Activated CD8-positive, alpha-beta T cell treated with anti-CD3 and anti-CD28 coated beads, Interleukin-2, amount 10 ng/mL, durations not matched to agents 7 days and 5 days (primary cell): ENCODE measurements around the gene TTC23. TPM values are rescaled to one million over a fixed set of nuclear protein-coding genes. Genes with fewer than 3 reads are reported as not detected.
A peak's percentile ranks its signal among the peaks of the same experiment; 100 is the strongest.
"Not testable (repeated sequence)": the region's sequence is repeated elsewhere in the genome, so short reads cannot be mapped to it uniquely, and the experiment has no call there.

Experiments
- ATAC-seq: fragments of 150-1000 bp; cut with Tn5 transposase; one replicate; pipeline ENCODE4 v1.10.0; 2021; ENCODE audit warnings: moderate library complexity
- CTCF ChIA-PET: fragments of 350-600 bp; sonication (Branson Sonifier 250); formaldehyde crosslinking; loops from one replicate; lab custom pipeline; 2021; ENCODE audit warnings: antibody characterized with exemption; lab: Charles Lee
- POLR2A ChIA-PET: fragments of 350-600 bp; sonication (Branson Sonifier 250); formaldehyde crosslinking; loops from one replicate; lab custom pipeline; 2021; ENCODE audit warnings: antibody characterized with exemption; lab: Charles Lee
- DNase-seq: peaks from one replicate; pipeline ENCODE4 v3.0.0-alpha.2; 2020
- H3K27ac Mint-ChIP-seq: one replicate; pipeline ENCODE4 v1.8.0; 2021; ENCODE audit warnings: mild to moderate bottlenecking, mixed read lengths
- H3K27me3 Mint-ChIP-seq: one replicate; pipeline ENCODE4 v1.8.0; 2021; ENCODE audit warnings: low read depth, mixed read lengths
- H3K36me3 Mint-ChIP-seq: one replicate; pipeline ENCODE4 v1.8.0; 2021; ENCODE audit warnings: low read depth, mixed read lengths
- H3K4me1 Mint-ChIP-seq: one replicate; pipeline ENCODE4 v1.8.0; 2021; ENCODE audit warnings: low read depth, mixed read lengths
- H3K4me3 Mint-ChIP-seq: one replicate; pipeline ENCODE4 v1.8.0; 2021; ENCODE audit warnings: mild to moderate bottlenecking, mixed read lengths
- H3K9me3 Mint-ChIP-seq: one replicate; pipeline ENCODE4 v1.8.0; 2022; ENCODE audit warnings: mixed read lengths; ENCODE audit not compliant: insufficient read depth
- total RNA-seq, 2 experiments: library from RNA; stranded (reverse); gene quantifications; one replicate each; pipeline ENCODE4 v1.2.3, GENCODE V29; 2021

Gene TTC23
- total RNA-seq, 2 experiments from 2014 or later: 0.65 to 0.82 TPM

DNA sequence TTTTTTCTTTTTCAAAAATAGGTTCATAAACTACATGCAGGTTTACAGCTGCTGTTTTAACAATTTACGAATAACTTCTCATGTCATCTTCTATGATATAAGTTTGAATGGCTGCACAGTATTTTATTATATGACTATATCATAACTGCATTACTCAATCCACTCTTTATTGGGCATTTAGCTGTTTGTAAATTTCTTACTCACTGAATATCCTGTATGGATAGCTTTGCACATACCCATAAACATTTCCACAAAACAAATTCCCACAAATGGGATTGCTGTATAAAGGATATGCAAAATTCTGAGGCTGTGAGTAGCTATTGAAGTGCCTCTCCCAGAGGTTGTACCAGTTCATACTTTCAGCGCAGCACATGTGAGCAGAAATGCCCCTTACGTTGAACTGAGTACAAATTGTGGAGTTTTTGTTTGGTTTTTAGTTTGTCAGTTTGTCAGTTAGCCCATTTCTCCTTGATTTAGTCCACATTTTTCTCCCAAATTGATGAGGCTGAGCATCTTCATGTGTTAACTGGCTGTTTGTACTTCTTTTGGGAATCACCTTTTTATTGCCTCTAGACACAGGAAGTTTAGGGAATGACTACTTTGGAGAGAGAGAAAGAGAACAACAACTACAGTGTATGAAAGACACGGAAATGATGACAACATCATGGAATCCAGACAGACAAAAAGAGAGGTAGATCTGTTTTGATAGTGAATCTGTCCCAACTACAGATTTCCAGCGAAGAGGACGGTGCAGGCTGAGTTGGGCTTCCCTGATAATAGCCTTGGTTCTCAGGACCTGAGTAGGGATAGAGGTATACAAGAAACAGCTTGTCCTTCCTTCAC lies 24.8 kb downstream of the TTC23 start:
- DNase-seq: no peak
- no peak for ATAC-seq
- Mint-ChIP-seq H3K4me1 (no peaks in the 10 kb centered on the region), H3K27me3 (peaks cover 4% of the 10 kb centered on the region), H3K4me3 (no peak overlapping the region), H3K9me3 (no peaks in the 10 kb centered on the region), H3K27ac (no peak overlapping the region), H3K36me3 (no peaks in the 10 kb centered on the region)
- POLR2A ChIA-PET: no interaction called here
- CTCF ChIA-PET: interaction anchor here (2.2 kb wide), 1 partner anchor 11 kb away, joined by 8 read pairs; no protein-coding TSS in a partner anchor

DNA sequence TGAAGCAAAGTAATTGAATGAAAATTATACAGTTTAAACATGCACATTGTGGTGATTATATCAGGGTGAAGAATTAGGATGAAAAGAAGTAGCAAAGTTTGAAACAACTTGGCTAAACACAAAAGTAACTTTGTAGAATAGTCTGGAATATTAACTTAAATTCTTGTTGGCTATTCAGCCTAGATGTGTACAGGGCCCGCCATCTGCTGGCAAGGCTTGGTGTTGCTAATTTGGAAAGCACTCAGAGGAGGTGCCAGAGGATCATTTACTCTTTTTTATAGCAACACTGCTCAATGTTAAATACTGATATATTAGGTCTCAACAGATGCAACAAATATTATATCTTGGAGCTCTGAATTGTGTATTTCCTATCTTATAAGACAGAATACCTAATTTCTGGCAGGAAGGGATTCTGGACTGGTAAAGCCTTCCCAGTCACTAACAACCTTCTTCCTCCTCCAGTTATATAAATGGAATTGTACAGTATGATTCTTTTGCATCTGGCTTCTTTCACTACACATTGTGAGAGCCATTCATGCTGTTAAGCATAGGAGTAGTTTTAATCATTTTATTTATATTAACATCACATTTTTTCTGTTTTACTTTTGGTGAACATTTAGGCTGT lies 36.1 kb downstream of the TTC23 start:
- POLR2A ChIA-PET: no interaction called here

GRCh38 chr15:99212406-99212805 lies 37.0 kb downstream of the TTC23 start:
- H3K4me1 Mint-ChIP-seq: no peaks in the 10 kb centered on the region
- H3K9me3 Mint-ChIP-seq: no peaks in the 10 kb centered on the region
- ChIA-PET POLR2A (no interaction called here), CTCF (interaction anchor here (1.4 to 1.9 kb wide), 3 partner anchors 11 to 114 kb away, joined by 7 to 9 read pairs (median 8); partner anchors contain the start of gene SYNM)
- H3K27me3 Mint-ChIP-seq: peaks cover 4% of the 10 kb centered on the region
- ATAC-seq: no peak
- H3K4me3 Mint-ChIP-seq: no peak overlapping the region
- H3K36me3 Mint-ChIP-seq: no peaks in the 10 kb centered on the region
- DNase-seq: no peak
- H3K27ac Mint-ChIP-seq: no peak overlapping the region

More for the DNA sequence above, 36.1 kb downstream of the TTC23 start:
- DNase-seq: peak; percentile 75
- CTCF ChIA-PET: interaction anchor here (1.0 to 1.9 kb wide), 7 partner anchors 10 to 125 kb away, joined by 3 to 9 read pairs (median 6); partner anchors contain the start of gene SYNM
- Mint-ChIP-seq H3K27ac (no peak overlapping the region), H3K36me3 (no peaks in the 10 kb centered on the region), H3K4me1 (no peaks in the 10 kb centered on the region), H3K4me3 (no peak overlapping the region), H3K9me3 (no peaks in the 10 kb centered on the region), H3K27me3 (peaks cover 4% of the 10 kb centered on the region)
- peak; percentile 84 for ATAC-seq

- peaks cover 4% of the 10 kb centered on the region for H3K27me3 Mint-ChIP-seq
- no peaks in the 10 kb centered on the region for H3K36me3 Mint-ChIP-seq
- H3K4me1 Mint-ChIP-seq: no peaks in the 10 kb centered on the region
- DNase-seq (no peak), ATAC-seq (no peak)
- no peak overlapping the region for H3K27ac Mint-ChIP-seq
- CTCF ChIA-PET: no interaction called here
- POLR2A ChIA-PET: interaction anchor here (0.8 kb wide), 1 partner anchor 9 kb away, joined by 3 read pairs; no protein-coding TSS in a partner anchor
- H3K4me3 Mint-ChIP-seq: no peak overlapping the region
- H3K9me3 Mint-ChIP-seq: no peaks in the 10 kb centered on the region
These were observed 37.5 kb downstream of the TTC23 start for GRCh38 chr15:99211926-99212325.

- ATAC-seq (no peak), DNase-seq (no peak)
- POLR2A ChIA-PET: no interaction called here
- CTCF ChIA-PET: interaction anchor here (0.7 to 1.6 kb wide), 3 partner anchors 50 to 108 kb away, joined by 3 to 5 read pairs (median 3); partner anchors contain the start of gene SYNM
- Mint-ChIP-seq H3K4me1 (no peaks in the 10 kb centered on the region), H3K36me3 (no peaks in the 10 kb centered on the region), H3K9me3 (no peaks in the 10 kb centered on the region), H3K27ac (no peak overlapping the region), H3K27me3 (peaks cover 9% of the 10 kb centered on the region), H3K4me3 (no peak overlapping the region)
These were observed 39.0 kb downstream of the TTC23 start for GRCh38 chr15:99210334-99210733.

DNA sequence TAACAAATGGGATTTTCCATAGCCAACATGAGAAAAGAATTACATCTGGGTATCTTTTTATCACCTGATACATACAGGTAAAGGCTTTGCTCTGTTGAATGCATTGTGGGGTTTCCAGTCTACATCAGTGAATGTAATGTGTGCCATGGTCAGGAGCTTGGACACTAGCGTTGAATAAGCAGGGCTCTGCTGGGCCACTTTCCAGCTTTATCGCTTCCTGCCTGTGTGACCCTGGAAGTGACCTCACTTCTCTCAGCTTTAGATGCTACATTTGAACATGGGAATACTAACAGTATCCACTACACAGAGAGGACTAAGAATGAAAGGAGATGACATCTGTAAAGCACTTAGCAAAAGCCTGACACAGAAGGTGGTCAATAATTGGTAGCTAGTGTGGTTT lies 40.1 kb downstream of the TTC23 start:
- Mint-ChIP-seq H3K27me3 (peaks cover 13% of the 10 kb centered on the region), H3K9me3 (no peaks in the 10 kb centered on the region), H3K27ac (no peak overlapping the region), H3K36me3 (no peaks in the 10 kb centered on the region), H3K4me1 (no peaks in the 10 kb centered on the region), H3K4me3 (no peak overlapping the region)
- DNase-seq (no peak), ATAC-seq (no peak)
- POLR2A ChIA-PET: no interaction called here
- CTCF ChIA-PET: interaction anchor here (1.3 to 1.5 kb wide), 2 partner anchors 104 to 108 kb away, joined by 6 read pairs; no protein-coding TSS in a partner anchor

DNA sequence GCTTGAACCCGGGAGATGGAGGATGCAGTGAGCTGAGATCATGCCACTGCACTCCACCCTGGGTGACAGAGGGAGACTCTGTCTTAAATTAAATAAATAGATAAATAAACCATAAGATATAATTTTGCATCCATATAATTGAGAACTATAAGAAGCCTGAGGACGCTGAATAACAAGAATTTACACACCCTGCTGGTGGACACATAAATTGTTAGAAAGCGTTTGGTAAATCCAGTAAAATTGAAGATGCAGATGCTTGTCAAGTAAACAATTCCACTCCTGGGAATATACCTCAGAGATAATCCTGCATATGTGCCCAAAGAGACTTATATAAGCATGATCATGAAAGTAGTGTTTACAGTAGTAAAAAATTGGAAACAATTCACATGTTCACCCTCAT lies 41.7 kb downstream of the TTC23 start:
- no peak overlapping the region for H3K4me3 Mint-ChIP-seq
- POLR2A ChIA-PET: no interaction called here
- no peak overlapping the region for H3K27ac Mint-ChIP-seq
- H3K9me3 Mint-ChIP-seq: no peaks in the 10 kb centered on the region
- peaks cover 24% of the 10 kb centered on the region for H3K27me3 Mint-ChIP-seq
- ATAC-seq (no peak), DNase-seq (no peak)
- H3K36me3 Mint-ChIP-seq: no peaks in the 10 kb centered on the region
- CTCF ChIA-PET: interaction anchor here (0.8 to 0.9 kb wide), 2 partner anchors 105 to 1391 kb away, joined by 3 read pairs; no protein-coding TSS in a partner anchor
- no peaks in the 10 kb centered on the region for H3K4me1 Mint-ChIP-seq

DNA sequence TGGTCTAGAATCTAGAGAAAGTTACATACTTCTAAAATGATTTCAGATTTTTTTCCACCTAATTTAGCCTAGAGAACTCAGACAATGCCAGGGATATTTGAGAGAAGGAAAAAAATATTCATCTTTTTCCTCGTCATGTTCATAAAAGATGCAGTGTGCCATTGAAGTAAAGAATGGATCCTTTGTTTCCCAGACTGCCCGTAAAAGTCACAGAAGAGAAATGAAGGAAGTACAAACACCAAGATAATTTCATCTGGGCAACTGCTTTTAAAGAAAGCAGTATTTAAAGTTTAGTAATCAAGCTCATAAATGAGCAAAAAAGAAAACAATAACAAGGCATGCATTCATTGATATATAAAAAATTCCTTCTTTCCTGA lies 47.2 kb downstream of the TTC23 start:
- no peaks in the 10 kb centered on the region for H3K9me3 Mint-ChIP-seq
- H3K4me3 Mint-ChIP-seq: no peak overlapping the region
- H3K4me1 Mint-ChIP-seq: no peaks in the 10 kb centered on the region
- no peak overlapping the region for H3K27ac Mint-ChIP-seq
- peaks cover 22% of the 10 kb centered on the region for H3K27me3 Mint-ChIP-seq
- no peaks in the 10 kb centered on the region for H3K36me3 Mint-ChIP-seq
- ChIA-PET CTCF (interaction anchor here (1.0 to 1.8 kb wide), 3 partner anchors 11 to 502 kb away, joined by 3 to 7 read pairs (median 6); partner anchors contain the start of gene SYNM), POLR2A (no interaction called here)
- no peak for DNase-seq
- ATAC-seq: no peak

- H3K27me3 Mint-ChIP-seq: peaks cover 22% of the 10 kb centered on the region
- no peaks in the 10 kb centered on the region for H3K36me3 Mint-ChIP-seq
- H3K27ac Mint-ChIP-seq: no peak overlapping the region
- no peak overlapping the region for H3K4me3 Mint-ChIP-seq
- CTCF ChIA-PET: interaction anchor here (1.0 to 1.8 kb wide), 2 partner anchors 96 to 503 kb away, joined by 3 to 7 read pairs; partner anchors contain the start of gene SYNM
- H3K4me1 Mint-ChIP-seq: no peaks in the 10 kb centered on the region
- POLR2A ChIA-PET: no interaction called here
- DNase-seq (no peak), ATAC-seq (no peak)
- H3K9me3 Mint-ChIP-seq: no peaks in the 10 kb centered on the region
These were observed 47.8 kb downstream of the TTC23 start for GRCh38 chr15:99201408-99202175.

GRCh38 chr15:99197856-99198255 lies 51.5 kb downstream of the TTC23 start:
- CTCF ChIA-PET: no interaction called here
- no peaks in the 10 kb centered on the region for H3K36me3 Mint-ChIP-seq
- H3K9me3 Mint-ChIP-seq: no peaks in the 10 kb centered on the region
- H3K27ac Mint-ChIP-seq: no peak overlapping the region
- POLR2A ChIA-PET: no interaction called here
- no peak for DNase-seq
- no peak overlapping the region for H3K4me3 Mint-ChIP-seq
- peaks cover under 1% of the 10 kb centered on the region for H3K27me3 Mint-ChIP-seq
- ATAC-seq: no peak
- no peaks in the 10 kb centered on the region for H3K4me1 Mint-ChIP-seq

DNA sequence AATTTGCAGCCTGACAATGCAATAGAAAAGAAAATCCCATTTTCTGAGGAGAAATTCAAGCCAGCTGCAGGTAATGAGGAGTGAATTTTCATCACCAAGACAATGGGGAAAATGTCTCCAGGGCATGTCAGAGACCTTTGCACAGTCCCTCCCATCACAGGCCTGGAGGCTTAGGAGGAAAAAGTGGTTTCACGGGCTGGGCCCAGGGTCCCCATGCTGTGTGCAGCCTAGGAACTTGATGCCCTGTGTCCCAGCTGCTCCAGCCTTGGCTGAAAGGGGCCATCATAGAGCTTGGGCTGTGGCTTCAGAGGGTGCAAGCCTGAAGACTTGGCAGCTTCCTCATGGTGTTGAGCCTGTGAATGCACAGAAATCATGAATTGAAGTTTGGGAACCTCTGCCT lies 57.2 kb downstream of the TTC23 start:
- H3K27me3 Mint-ChIP-seq, H3K4me3 Mint-ChIP-seq, H3K4me1 Mint-ChIP-seq, CTCF ChIA-PET, POLR2A ChIA-PET, H3K27ac Mint-ChIP-seq, H3K36me3 Mint-ChIP-seq, DNase-seq, H3K9me3 Mint-ChIP-seq, ATAC-seq: not testable (repeated sequence)
